ENCODE measurements around the gene TRAF2. TPM values are rescaled to one million over a fixed set of nuclear protein-coding genes. Genes with fewer than 3 reads are reported as not detected.
A peak's percentile ranks its signal among the peaks of the same experiment; 100 is the strongest.
"Not testable (repeated sequence)": the region's sequence is repeated elsewhere in the genome, so short reads cannot be mapped to it uniquely, and the experiment has no call there.

The TRAF2 gene, protein sequence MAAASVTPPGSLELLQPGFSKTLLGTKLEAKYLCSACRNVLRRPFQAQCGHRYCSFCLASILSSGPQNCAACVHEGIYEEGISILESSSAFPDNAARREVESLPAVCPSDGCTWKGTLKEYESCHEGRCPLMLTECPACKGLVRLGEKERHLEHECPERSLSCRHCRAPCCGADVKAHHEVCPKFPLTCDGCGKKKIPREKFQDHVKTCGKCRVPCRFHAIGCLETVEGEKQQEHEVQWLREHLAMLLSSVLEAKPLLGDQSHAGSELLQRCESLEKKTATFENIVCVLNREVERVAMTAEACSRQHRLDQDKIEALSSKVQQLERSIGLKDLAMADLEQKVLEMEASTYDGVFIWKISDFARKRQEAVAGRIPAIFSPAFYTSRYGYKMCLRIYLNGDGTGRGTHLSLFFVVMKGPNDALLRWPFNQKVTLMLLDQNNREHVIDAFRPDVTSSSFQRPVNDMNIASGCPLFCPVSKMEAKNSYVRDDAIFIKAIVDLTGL
- polyA plus RNA-seq (2012; ENCODE audit: low read depth, missing spikeins): 14.1 TPM

DNA sequence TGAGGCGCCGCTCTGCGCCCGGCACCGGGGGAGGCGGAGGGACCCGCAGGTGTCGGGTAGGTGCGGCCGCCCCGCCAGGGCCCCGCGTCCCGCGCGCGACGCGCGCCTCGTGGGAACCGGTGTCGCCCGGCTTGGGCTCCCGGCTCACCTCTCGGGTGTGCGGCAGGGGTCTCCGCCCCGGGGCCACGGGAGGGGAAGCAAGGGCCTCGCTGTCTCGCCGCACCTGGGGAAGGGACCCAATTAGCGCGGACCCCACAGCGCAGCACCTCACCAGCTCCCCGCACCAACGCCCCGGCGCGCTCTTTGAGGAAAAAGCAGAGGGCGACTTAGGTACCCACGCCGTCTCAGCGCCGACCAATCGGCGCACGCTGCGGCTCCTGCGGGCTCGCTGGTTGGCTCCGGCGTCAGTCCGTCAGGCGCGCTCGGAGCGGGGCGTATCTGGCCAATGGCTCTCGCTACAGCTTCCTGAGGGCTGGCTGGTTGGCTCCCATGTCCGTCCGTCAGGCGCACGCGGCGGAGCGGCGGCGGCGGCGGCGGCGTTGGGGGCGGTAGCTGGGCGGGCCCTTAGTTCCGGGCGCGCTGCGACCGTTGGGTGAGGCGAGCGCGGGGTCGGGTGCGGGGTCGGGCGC is at the start of gene TRAF2:
Gene TRAF2 (plus strand): TSS at position 567 of the 629 bp plus-strand sequence. CDS start 12,225 bp downstream, outside the sequence.
- TF ChIP-seq POU2F2 (IDR thresholded peaks at IDR 0.05; ENCODE audit: low read depth, low read length) (no peak), POLR2AphosphoS5 (IDR thresholded peaks at IDR 0.05; ENCODE audit: low read depth, low read length) (peak; percentile 84), PAX5 (IDR thresholded peaks at IDR 0.05; ENCODE audit: insufficient read depth, low read length, severe bottlenecking) (peak; percentile 42), POLR2A (IDR thresholded peaks at IDR 0.05; ENCODE audit: low read depth, low read length) (peak; percentile 83)
- DNase-seq (ENCODE audit: insufficient read length, low spot score): peak; percentile 100
- FAIRE-seq: peak; percentile 95

DNA sequence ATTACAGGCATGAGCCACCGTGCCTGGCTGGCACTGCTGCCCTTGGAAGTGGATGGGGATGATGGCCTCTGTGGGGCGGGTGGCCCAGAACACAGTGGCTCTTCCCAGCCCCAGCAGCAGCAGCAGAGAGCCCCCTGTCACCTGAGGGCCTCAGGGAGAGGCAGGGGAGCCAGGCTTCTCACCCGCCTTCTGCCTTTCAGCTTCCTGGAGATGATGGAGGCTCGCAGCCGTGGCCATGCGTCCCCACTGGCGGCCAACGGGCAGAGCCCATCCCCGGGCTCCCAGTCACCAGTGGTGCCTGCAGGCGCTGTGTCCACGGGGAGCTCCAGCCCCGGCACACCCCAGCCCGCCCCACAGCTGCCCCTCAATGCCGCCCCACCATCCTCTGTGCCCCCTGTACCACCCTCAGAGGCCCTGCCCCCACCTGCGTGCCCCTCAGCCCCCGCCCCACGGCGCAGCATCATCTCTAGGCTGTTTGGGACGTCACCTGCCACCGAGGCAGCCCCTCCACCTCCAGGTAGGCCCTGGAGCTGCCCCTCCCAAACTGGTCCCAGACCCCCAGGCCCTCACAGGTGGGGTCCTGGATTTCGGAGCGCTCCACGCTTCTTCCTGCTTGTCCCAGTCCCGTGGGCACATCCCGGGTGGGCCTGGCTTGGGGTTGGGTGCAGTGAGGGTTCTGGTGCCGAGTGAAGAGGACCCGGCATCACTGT is 49.0 kb upstream of the TRAF2 start:
- no peak for DNase-seq (ENCODE audit: insufficient read length, low spot score)
- no peak for FAIRE-seq
- TF ChIP-seq SPI1 (IDR thresholded peaks at IDR 0.05; ENCODE audit: low read depth, low read length): no peak
- no peak for TF ChIP-seq POLR2A (IDR thresholded peaks at IDR 0.05; ENCODE audit: low read depth, low read length)
- no peak for TF ChIP-seq PAX5 (IDR thresholded peaks at IDR 0.05; ENCODE audit: insufficient read depth, low read length, severe bottlenecking)
- no peak for TF ChIP-seq TAF1 (IDR thresholded peaks at IDR 0.05; ENCODE audit: low read depth, low read length)
- no peak for TF ChIP-seq POLR2AphosphoS5 (IDR thresholded peaks at IDR 0.05; ENCODE audit: low read depth, low read length)
- no peak for TF ChIP-seq POU2F2 (IDR thresholded peaks at IDR 0.05; ENCODE audit: low read depth, low read length)

DNA sequence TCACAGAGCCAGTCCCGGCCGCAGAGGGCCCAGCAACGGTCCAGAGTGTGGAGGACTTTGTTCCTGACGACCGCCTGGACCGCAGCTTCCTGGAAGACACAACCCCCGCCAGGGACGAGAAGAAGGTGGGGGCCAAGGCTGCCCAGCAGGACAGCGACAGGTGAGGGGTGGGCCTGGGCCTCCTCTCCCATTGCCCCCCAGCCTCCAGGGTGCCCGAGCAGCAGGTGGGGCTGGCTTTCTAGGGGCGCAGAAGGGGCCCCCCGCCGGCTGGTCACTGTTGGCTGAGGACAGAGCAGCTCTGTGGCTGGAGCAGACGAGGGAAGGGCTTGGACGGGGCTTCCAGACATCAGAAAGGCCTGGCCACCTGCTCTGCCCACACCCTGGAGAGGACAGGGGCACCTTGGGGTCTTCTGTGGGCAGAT is 48.4 kb upstream of the TRAF2 start:
- not testable (repeated sequence) for DNase-seq (ENCODE audit: insufficient read length, low spot score); FAIRE-seq

DNA sequence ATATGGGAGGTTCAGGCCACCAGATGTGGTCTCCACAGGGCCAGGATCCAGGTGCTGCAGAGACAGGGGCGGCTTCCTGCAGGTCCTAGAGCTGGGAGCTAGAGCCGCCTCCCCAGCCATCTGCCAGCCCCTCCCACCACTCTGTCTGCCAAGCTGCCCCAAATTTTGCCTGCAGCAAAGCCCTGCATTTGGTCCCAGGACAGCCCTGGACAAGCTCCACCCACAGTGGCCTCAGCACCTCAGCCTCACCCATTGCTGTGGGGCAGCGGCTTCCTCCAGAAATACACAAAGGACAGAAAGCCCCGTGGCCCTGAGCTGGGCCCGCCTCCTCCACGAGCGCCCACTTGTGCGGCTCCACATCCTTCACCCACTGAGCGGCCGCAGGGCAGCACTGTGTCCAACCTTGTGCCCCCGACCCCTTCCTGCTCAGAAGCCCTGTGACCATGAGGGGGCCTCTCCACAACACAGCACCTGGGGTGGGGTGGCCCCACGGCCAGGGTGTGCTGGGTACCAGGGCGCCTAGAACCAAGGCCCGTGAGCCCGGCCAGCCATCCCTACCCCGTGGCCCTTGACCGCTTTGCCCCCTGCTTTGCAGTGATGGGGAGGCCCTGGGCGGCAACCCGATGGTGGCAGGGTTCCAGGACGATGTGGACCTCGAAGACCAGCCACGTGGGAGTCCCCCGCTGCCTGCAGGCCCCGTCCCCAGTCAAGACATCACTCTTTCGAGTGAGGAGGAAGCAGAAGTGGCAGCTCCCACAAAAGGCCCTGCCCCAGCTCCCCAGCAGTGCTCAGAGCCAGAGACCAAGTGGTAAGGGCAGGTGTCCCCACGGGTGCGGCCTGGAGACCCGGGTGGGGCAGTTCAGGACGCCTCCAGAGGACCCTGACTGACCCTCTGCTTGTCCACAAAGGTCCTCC is 47.7 kb upstream of the TRAF2 start:
- FAIRE-seq (no peak), DNase-seq (ENCODE audit: insufficient read length, low spot score) (no peak)
- TF ChIP-seq SPI1 (IDR thresholded peaks at IDR 0.05; ENCODE audit: low read depth, low read length) (no peak), POLR2AphosphoS5 (IDR thresholded peaks at IDR 0.05; ENCODE audit: low read depth, low read length) (no peak; the same call in 1 of the 2 replicates)

DNA sequence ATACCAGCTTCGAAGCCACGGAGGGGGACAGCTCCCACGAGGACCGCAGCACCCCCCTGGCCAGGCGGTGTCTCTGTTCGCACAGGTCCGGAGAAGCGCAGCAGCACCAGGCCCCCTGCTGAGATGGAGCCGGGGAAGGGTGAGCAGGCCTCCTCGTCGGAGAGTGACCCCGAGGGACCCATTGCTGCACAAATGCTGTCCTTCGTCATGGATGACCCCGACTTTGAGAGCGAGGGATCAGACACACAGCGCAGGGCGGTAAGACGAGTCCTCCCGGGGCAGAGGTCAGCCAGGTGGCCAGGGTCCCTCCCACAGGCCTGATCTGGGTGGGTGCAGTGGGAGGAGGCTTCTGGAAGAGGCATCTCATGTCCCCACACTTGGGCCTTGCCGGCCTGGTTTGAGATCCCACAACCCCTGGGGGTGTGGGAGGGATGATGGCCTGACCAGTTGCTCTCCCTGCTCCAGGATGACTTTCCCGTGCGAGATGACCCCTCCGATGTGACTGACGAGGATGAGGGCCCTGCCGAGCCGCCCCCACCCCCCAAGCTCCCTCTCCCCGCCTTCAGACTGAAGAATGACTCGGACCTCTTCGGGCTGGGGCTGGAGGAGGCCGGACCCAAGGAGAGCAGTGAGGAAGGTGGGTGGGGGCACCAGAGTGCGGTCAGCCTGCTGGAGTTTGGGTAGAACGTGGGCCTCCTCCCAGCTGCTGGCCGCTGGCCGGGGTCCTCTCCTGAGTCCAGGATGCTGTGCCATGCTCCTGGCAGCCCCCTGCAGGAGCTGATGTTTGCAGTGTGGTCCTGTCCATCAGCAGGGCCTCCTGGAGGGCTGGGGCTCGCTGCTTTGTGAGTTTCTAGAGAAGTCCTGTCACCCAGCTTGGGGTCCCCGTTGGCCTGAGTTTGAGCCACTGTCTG is 46.8 kb upstream of the TRAF2 start:
- TF ChIP-seq TAF1 (IDR thresholded peaks at IDR 0.05; ENCODE audit: low read depth, low read length): no peak
- TF ChIP-seq POLR2AphosphoS5 (IDR thresholded peaks at IDR 0.05; ENCODE audit: low read depth, low read length): no peak
- TF ChIP-seq POLR2A (IDR thresholded peaks at IDR 0.05; ENCODE audit: low read depth, low read length): no peak
- TF ChIP-seq SPI1 (IDR thresholded peaks at IDR 0.05; ENCODE audit: low read depth, low read length): no peak
- TF ChIP-seq POU2F2 (IDR thresholded peaks at IDR 0.05; ENCODE audit: low read depth, low read length): no peak
- TF ChIP-seq PAX5 (IDR thresholded peaks at IDR 0.05; ENCODE audit: insufficient read depth, low read length, severe bottlenecking): no peak
- DNase-seq (ENCODE audit: insufficient read length, low spot score): no peak
- no peak for FAIRE-seq

DNA sequence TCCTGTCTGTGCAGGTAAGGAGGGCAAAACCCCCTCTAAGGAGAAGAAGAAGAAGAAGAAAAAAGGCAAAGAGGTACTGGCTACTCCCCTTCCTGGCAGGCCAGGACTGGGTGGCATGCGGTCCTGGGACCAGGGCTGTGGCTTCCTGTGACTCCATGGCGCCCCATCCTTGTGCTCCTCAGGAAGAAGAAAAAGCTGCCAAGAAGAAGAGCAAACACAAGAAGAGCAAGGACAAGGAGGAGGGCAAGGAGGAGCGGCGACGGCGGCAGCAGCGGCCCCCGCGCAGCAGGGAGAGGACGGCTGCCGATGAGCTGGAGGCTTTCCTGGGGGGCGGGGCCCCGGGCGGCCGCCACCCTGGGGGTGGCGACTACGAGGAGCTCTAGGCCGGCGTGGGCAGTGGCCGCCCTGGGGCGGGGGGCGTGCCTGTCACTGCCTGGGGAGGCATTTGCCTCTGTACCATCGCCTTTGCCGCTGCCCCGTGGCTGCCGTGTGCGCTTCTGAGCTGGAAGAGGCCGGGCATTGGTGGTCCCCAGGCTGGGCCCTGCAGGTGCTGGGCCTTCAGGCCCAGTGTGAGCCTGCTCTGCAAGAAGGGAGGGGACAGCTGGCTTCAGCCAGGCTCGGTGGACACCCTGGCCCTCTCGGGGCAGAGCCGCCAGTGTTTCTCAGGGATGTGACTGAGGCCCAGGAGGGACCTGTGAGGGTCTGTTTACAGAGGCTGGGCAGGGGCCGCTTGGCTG is 46.0 kb upstream of the TRAF2 start:
- FAIRE-seq (no peak), DNase-seq (ENCODE audit: insufficient read length, low spot score) (no peak)
- TF ChIP-seq SPI1 (IDR thresholded peaks at IDR 0.05; ENCODE audit: low read depth, low read length) (no peak), POLR2AphosphoS5 (IDR thresholded peaks at IDR 0.05; ENCODE audit: low read depth, low read length) (no peak)

DNA sequence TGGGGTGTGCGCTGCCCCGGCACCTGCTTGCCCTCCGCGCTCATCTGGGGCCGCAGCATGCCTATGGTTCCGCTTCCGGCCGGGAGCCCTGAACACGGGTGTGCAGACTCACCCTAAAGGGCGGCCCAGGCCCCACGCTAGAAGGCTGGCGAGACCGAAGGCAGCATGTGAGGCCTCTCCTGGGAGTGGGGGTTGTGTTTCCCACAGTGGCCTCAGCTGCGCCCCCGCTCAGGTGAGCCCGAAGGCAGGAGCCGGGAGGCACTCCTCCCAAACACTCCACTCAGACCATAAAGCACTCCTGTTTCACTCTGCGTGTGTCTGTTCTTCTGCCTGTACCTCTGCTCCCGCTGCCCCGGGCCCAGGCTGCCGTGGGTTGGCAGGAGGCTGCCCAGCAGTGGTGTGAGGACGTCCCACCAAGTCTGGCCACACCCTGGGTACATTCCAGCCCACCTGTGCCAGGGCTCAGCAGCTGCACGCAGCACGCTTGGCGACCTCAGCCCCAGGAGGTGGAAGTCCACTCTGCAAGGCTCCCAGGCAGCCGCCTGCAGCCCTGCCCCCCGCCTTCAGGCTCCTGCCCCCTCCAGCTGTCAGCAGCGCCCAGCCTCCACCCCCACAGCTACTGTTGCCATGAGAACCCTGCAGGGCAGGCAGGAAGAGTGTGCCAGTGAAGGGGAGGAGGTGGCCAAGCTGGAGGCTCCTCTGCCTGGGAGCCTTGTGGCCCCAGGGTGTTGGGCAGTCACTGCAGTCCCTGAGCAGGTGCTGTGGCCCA is 45.3 kb upstream of the TRAF2 start:
- DNase-seq (ENCODE audit: insufficient read length, low spot score) (no peak), FAIRE-seq (no peak)
- no peak for TF ChIP-seq PAX5 (IDR thresholded peaks at IDR 0.05; ENCODE audit: insufficient read depth, low read length, severe bottlenecking)
- TF ChIP-seq POLR2AphosphoS5 (IDR thresholded peaks at IDR 0.05; ENCODE audit: low read depth, low read length): no peak
- TF ChIP-seq POLR2A (IDR thresholded peaks at IDR 0.05; ENCODE audit: low read depth, low read length): no peak
- no peak for TF ChIP-seq SPI1 (IDR thresholded peaks at IDR 0.05; ENCODE audit: low read depth, low read length)
- TF ChIP-seq TAF1 (IDR thresholded peaks at IDR 0.05; ENCODE audit: low read depth, low read length): no peak
- TF ChIP-seq POU2F2 (IDR thresholded peaks at IDR 0.05; ENCODE audit: low read depth, low read length): no peak

DNA sequence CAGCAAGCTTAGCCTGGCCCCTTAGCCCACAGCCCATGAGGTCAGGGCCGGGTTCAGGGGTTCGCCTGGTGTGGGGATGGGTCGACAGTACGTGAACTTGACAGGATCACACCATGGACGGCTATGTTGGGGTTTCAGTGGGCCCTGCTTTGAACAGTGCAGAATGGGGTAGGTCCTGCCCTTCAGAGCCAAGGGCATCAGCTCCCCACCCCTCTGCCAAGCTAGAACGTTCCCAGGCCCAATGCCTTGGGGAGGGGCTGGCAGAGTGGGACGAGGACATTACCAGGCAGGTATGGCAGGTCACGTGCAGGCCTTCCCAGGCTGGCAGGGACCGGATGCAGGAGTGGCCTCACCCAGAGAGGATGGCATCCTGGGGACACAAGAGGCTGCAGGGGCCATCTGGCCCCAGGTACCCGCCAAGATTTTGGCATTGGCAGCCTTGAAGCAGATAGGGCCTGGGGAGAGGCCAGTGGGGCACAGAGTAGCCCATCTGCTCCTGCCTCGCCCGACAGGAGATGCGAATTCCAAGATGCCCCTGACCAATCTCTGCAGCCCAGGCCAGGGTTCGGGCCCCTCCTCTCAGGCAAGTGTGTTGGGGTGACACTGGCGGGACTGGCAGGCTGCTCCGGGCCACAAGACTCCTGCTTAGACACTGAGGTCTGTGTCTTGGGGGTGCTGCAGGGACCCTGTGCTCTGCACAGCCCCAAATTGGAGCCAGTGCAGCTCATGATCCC is 44.5 kb upstream of the TRAF2 start:
- not testable (repeated sequence) for DNase-seq (ENCODE audit: insufficient read length, low spot score)

DNA sequence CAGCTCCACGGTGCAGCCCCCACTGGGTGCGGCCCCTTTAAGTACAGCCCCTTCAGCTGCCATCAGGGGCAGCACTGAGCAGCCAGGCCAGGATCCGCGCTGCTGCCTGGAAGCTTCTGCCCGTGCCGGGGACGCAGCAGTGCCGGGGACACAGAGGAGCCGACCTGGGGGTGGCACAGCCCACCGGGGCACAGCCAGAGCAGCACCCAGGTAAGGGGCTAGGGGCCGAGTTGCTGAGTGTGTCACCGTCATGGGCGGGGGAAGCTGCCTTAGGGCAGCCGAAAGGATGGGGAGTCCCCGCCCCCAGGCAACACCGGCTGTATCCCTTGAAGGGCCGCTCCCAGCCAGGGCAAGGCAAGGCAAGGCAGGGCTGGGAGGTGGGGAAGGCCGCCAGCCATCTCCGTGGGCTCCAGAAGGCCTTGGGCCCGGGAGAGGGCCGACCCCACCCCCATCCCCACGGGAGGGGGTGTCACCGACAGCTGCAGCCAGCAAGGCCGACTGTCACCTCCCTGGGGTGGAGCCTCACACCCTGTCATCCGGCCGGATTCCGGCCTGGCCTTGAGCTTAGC is 43.9 kb upstream of the TRAF2 start, which contains the start of gene AJM1:
Gene AJM1 (plus strand): TSS at position 99 of the 569 bp plus-strand sequence. CDS start 1,937 bp downstream, outside the sequence.
- peak; percentile 95 for FAIRE-seq
- DNase-seq (ENCODE audit: insufficient read length, low spot score): peak; percentile 92

More for the DNA sequence above, 44.5 kb upstream of the TRAF2 start:
- FAIRE-seq: peak; percentile 77

DNA sequence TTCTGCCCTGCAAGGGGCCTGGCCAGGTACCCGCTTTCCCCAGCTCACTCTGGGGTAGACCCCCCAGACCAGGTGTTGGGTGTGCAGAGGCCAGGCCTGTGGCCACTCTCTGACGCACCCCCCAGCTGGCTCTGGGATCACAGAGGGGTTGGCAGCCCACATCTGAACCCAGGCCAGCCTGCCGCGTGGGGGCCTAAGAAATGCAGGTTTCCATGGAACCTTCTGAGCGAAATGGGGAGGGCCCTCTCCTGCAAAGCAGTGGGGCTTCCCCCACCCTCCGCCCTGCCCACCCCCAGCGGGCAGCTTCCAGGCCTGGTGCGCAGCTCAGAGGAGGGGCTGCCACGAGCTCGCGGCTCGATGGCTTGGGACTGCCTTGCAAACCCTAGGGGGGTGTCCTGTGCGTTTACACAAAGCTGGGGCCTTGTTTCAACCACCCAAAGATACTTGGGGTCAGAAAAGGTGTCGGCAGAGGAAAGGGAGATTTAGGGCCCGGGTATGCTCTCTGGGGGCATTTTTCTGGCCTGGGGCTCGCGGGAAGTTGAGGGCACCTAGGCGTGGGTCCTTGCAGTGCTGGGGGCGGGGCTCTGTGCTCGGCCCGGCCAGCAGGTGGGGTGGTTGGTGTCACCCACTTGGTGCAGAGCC is 43.0 kb upstream of the TRAF2 start:
- FAIRE-seq: peak; percentile 56
- DNase-seq (ENCODE audit: insufficient read length, low spot score): not testable (repeated sequence)
